HG03520 (cell line): ENCODE results near the gene MRAP2.
A peak's percentile ranks its signal among the peaks of the same experiment; 100 is the strongest.

Experiments
- ATAC-seq: cut with Tn5 transposase; IDR thresholded peaks from one replicate; pipeline ENCODE4 v1.9.1; 2021; ENCODE audit warnings: mild to moderate bottlenecking, moderate library complexity; ENCODE audit not compliant: unreplicated experiment

MRAP2 gene, protein sequence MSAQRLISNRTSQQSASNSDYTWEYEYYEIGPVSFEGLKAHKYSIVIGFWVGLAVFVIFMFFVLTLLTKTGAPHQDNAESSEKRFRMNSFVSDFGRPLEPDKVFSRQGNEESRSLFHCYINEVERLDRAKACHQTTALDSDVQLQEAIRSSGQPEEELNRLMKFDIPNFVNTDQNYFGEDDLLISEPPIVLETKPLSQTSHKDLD

GRCh38 chr6:84033523-84034451, at the start of gene MRAP2:
Gene MRAP2, plus strand, starts transcription at chr6:84033772. Its CDS starts 21,547 bp downstream, at chr6:84055319.
- peak; percentile 47 for ATAC-seq

DNA sequence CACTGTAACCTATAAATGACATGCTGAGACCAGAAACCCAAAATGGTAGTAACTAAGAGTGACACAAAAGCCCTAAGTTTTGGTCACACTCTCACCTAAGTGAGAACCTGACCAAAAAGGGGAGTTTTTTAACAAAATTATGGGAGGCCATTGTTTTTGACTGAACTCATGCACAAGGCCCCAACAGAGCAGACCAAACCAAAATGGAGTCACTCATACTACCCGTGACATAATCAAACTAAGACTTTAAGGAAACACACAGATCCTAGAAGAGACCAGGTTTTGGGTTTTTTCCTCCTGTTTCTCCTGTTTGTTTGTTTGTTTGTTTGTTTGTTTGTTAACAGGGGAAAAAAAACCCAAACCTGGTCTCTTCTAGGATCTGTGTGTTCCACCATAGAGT, 49.2 kb upstream of the MRAP2 start:
- no peak for ATAC-seq

DNA sequence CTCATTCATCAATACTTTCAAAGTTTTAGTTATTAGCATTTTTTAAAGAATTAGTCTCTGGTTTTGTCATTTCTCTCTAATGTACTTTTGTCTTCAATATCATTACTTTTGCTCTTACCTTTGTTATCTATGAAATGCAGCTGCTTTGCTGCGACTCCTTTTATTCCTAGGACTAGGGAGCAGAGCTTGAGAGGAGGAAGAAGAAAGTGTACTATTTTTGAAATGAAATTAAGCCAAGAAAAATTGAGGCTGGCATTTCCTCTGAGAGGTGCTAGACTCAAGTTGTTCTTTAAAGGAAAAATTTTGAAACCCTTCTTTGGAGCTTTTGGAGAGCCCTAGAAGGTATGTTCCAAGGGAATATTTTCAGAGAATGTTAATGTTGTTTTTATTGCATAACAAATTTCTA, 48.3 kb upstream of the MRAP2 start:
- ATAC-seq: no peak

GRCh38 chr6:83985715-83986114, 47.9 kb upstream of the MRAP2 start:
- ATAC-seq: no peak

GRCh38 chr6:83998021-83998584, 35.5 kb upstream of the MRAP2 start:
- ATAC-seq: no peak

GRCh38 chr6:84001119-84001518, 32.5 kb upstream of the MRAP2 start:
- ATAC-seq: no peak

DNA sequence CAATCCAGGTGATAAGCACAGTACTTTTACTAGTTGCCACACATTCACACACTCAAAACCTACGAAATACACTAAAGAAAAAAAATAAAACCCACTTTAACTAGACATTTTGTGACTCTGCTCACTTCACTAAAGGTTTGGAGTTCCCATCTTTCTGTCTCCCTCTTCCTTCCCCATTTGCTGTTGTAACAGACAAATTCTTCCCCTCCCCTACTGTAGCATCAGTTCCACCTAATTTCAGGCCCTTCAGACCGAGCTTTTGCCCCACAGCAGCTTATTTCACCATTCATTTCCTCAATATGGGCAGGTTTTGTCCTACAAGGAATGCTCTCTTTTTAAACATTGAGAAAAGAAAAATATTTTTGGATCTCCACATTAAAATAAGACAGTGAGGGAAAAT, 31.3 kb upstream of the MRAP2 start:
- ATAC-seq: no peak

DNA sequence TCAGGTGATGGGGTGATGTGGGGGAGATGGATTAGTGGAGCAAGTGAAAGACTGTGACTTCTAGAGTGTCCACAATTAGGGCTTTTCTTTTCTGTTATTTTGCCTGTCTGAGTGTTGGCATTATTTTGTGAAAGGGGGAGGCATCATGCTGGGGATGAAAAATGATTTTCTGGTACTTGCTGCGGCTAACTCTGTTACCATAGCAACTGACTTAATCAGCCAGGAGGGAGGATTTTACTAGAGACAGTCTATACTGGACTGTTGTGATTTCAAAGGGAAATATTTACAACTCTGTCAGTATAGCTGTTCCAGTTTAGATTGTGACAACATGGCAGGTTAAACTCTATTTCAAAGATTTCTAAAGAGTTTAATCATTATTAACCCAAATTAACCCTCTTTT, 30.4 kb upstream of the MRAP2 start:
- ATAC-seq: no peak

GRCh38 chr6:84003654-84004053, 29.9 kb upstream of the MRAP2 start:
- ATAC-seq: no peak

DNA sequence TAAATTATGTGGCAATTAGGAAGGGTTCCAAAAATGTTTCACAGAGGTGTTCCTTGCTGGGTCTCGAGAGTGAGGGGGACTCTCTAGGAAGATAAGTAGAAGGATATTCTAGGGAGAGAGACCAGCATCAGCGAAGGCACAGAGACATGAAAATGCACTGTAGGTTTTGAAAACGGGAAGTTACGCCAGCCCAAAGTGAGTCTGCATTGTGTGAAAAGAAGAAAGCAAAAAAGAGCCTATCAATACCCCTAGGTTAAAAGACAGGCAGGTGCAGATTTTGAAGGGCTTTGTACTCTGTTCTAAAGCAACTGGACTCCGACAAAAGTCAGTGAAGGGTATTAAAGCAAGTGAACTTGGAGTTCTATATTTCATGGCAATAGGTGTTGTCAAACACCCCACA, 25.7 kb upstream of the MRAP2 start:
- ATAC-seq: no peak

- no peak for ATAC-seq
These were observed 20.2 kb upstream of the MRAP2 start for GRCh38 chr6:84013354-84013753.

- no peak for ATAC-seq
These were observed 19.6 kb upstream of the MRAP2 start for GRCh38 chr6:84013931-84014330.

DNA sequence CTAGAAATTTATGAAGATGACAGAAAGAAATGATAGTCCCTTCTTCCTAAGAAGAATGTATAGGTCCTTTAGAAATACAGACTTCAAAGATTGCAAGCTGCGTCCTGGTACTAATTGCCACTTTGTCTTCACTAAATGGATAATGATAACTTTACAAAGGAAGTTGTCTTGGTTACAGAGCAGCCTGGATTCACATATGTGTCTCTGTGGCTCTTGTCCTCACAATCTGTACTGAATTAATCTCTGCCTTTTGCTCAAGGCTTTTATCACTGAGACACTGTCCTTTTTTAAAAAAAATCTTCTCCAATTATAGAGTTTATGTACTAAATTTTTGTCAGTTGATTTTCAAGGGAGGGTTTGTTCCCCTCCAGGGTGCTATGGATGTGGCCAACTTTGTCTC, 17.5 kb upstream of the MRAP2 start:
- ATAC-seq: no peak

DNA sequence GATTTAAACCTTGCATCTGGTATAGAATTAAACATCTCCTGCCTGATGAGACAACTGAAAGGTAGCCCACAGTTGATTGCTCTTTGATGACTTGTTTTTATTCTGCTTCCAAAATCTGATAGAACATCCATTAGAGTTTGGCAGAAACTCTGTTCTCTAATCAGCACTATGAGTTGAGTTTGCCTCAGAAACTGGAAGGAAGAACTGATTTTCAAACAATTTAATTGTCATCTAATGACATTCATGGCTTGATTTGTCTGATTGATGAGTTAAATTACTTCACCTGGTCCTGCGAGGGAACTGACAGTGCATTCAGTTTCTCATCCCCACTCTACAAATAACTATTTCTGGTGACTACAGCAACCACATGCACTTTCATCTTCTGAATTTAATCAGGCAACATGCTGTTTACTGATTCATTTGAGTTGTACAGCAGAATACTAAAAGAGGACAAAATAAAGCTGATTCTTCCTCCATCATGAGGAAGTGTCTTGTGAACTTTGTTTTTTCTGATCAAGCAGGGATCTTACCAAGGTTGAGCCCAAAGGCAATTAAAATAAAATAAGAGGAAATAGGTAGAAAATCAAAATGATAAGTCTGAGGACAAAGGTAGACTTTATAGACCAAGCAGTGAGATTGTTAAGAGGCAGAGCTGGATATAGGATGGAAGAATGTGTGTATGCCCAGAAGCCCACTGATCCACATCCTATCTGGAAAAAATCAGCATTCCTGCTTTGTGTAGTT, 15.7 kb upstream of the MRAP2 start:
- no peak for ATAC-seq

DNA sequence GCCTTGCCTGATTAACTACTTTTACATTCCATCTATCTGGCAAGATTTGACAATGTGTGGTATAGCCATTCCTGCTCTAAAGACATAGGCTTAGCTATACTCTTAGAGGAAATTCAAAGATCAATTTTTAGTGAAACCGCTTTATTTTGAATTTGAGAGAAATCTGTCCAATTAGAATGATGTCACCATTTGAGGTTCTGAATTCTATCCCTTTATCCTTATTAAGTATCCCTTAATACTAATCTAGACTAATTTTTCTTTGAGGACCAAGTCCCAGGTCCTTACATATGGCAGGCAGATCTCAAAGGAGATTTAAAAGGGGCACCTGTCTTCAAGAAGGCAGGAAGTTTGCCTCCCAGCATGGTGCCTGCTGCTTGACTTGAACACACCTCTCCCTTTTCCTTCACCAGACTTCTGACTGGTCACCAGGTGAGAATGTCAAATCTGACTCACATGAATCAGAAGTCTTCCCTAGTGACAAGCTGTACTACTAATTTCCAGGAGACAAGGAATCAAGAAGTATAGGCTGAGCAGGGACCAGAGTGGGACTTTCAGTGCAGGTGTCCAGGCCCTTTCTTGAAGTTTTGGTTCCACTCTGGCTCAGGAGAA, 15.0 kb upstream of the MRAP2 start:
- no peak for ATAC-seq

DNA sequence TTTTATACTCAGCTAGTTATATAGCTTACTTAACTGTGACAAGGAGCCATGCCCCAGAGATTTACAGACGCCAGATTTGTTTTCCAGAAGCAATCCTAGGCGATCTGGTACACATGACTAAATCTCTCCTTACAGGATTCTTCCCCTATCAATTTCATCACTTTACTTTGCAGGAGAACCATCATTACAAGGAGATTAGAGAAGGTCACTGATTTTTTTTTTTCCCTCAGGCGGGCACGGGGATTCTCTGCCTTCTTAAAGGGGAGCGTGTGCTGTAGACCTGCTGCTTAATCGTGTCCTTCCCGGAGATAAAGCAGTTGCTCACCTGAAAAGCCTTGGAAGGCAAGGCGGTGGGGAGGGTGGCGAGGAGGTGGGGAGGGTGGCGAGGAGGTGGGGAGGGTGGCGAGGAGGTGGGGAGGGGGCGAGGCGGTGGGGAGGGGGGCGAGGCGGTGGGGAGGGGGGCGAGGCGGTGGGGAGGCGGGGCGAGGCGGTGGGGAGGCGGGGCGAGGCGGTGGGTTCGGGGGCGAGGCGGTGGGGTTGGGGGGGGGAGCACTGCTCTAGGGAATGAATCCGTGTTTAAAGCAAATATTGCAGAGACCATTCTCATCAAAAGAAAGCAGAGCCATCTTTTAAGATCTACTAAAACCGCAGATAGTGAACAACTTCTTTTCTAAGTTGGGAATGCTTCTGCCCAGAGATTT, 14.3 kb upstream of the MRAP2 start:
- ATAC-seq: no peak

DNA sequence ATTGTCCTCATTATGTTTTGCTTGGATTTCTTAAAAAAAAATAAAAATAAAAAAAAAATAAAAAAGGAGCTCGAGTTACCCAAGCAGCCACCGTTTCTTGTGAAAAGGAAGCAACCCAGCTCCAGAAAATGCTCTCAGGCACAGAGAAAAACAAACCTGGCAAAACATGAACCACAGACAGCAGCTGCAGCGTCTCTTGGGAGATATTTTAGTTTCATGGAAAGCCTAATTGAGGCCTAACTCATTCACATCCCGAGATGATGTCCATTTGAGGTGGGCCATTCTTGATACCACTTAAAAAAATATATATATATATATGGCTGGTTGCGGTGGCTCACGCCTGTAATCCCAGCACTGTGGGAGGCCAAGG, 13.7 kb upstream of the MRAP2 start:
- no peak for ATAC-seq

GRCh38 chr6:84021625-84022024, 11.9 kb upstream of the MRAP2 start:
- no peak for ATAC-seq

GRCh38 chr6:84026721-84027164, 6.8 kb upstream of the MRAP2 start:
- no peak for ATAC-seq
